ENCODE results near the gene SLC22A14. TPM values are rescaled to one million over a fixed set of nuclear protein-coding genes. Genes with fewer than 3 reads are reported as not detected.
"Not testable (repeated sequence)": the region's sequence is repeated elsewhere in the genome, so short reads cannot be mapped to it uniquely, and the experiment has no call there.

Gene SLC22A14
- total RNA-seq (ENCODE audit: unreplicated experiment): 0.93 TPM
- long read RNA-seq: 0 reads

GRCh38 chr3:38281895-38282686 is at the start of gene SLC22A14:
Gene SLC22A14 (plus strand): TSS chr3:38282294. CDS start chr3:38306027, 23,733 bp downstream.
- no peak for DNase-seq
- peaks cover 1% of the 10 kb centered on the region for H3K27me3 Mint-ChIP-seq (ENCODE audit: unreplicated experiment)
- no peak within 1 kb of the TSS for H3K4me3 Mint-ChIP-seq (ENCODE audit: unreplicated experiment)
- no peak for TF ChIP-seq CTCF (IDR thresholded peaks at IDR 0.05; ENCODE audit: partially characterized antibody, unreplicated experiment)
- H3K4me1 Mint-ChIP-seq (ENCODE audit: low read depth, unreplicated experiment): peaks cover 1% of the 10 kb centered on the region
- H3K36me3 Mint-ChIP-seq (ENCODE audit: unreplicated experiment): peaks cover 4% of the 10 kb centered on the region
- H3K9me3 Mint-ChIP-seq (ENCODE audit: unreplicated experiment): peaks cover 3% of the 10 kb centered on the region
- no peak within 1 kb of the TSS for H3K27ac Mint-ChIP-seq (ENCODE audit: unreplicated experiment)

GRCh38 chr3:38232701-38233100 is 49.4 kb upstream of the SLC22A14 start:
- Mint-ChIP-seq H3K4me1 (ENCODE audit: low read depth, unreplicated experiment) (no peaks in the 10 kb centered on the region), H3K27me3 (ENCODE audit: unreplicated experiment) (peaks cover 1% of the 10 kb centered on the region), H3K27ac (ENCODE audit: unreplicated experiment) (no peak overlapping the region), H3K4me3 (ENCODE audit: unreplicated experiment) (no peak overlapping the region), H3K9me3 (ENCODE audit: unreplicated experiment) (no peaks in the 10 kb centered on the region), H3K36me3 (ENCODE audit: unreplicated experiment) (peaks cover 2% of the 10 kb centered on the region)
- DNase-seq: no peak
- TF ChIP-seq CTCF (IDR thresholded peaks at IDR 0.05; ENCODE audit: partially characterized antibody, unreplicated experiment): no peak

- Mint-ChIP-seq H3K4me3 (ENCODE audit: unreplicated experiment) (no peak overlapping the region), H3K27ac (ENCODE audit: unreplicated experiment) (no peak overlapping the region), H3K36me3 (ENCODE audit: unreplicated experiment) (peaks cover 24% of the 10 kb centered on the region), H3K9me3 (ENCODE audit: unreplicated experiment) (peaks cover 4% of the 10 kb centered on the region), H3K4me1 (ENCODE audit: low read depth, unreplicated experiment) (no peaks in the 10 kb centered on the region), H3K27me3 (ENCODE audit: unreplicated experiment) (peaks cover 1% of the 10 kb centered on the region)
- no peak for DNase-seq
- no peak for TF ChIP-seq CTCF (IDR thresholded peaks at IDR 0.05; ENCODE audit: partially characterized antibody, unreplicated experiment)
Measured at GRCh38 chr3:38235466-38235865, 46.6 kb upstream of the SLC22A14 start.

GRCh38 chr3:38238416-38239008 is 43.6 kb upstream of the SLC22A14 start:
- Mint-ChIP-seq H3K4me1 (ENCODE audit: low read depth, unreplicated experiment) (no peaks in the 10 kb centered on the region), H3K36me3 (ENCODE audit: unreplicated experiment) (peaks cover 24% of the 10 kb centered on the region), H3K27me3 (ENCODE audit: unreplicated experiment) (no peaks in the 10 kb centered on the region), H3K9me3 (ENCODE audit: unreplicated experiment) (peaks cover 4% of the 10 kb centered on the region), H3K27ac (ENCODE audit: unreplicated experiment) (no peak overlapping the region), H3K4me3 (ENCODE audit: unreplicated experiment) (no peak overlapping the region)
- DNase-seq: no peak
- TF ChIP-seq CTCF (IDR thresholded peaks at IDR 0.05; ENCODE audit: partially characterized antibody, unreplicated experiment): no peak

- Mint-ChIP-seq H3K4me1 (ENCODE audit: low read depth, unreplicated experiment) (peaks cover 20% of the 10 kb centered on the region), H3K36me3 (ENCODE audit: unreplicated experiment) (peaks cover 21% of the 10 kb centered on the region)
- not testable (repeated sequence) for DNase-seq; H3K27ac Mint-ChIP-seq (ENCODE audit: unreplicated experiment); H3K27me3 Mint-ChIP-seq (ENCODE audit: unreplicated experiment); H3K9me3 Mint-ChIP-seq (ENCODE audit: unreplicated experiment); H3K4me3 Mint-ChIP-seq (ENCODE audit: unreplicated experiment)
Measured at GRCh38 chr3:38242812-38243211, 39.3 kb upstream of the SLC22A14 start.

Measured in glutamatergic neuron (in vitro differentiated cells).